Hepatocyte (in vitro differentiated cells): Measurements from ENCODE around the gene GTPBP4. TPM values are rescaled to one million over a fixed set of nuclear protein-coding genes. Genes with fewer than 3 reads are reported as not detected.

ENCODE experiments used
- DNase-seq: peaks from one replicate; pipeline ENCODE4 v3.0.0-alpha.2; 2016; ENCODE audit warnings: low spot score
- H2AFZ ChIP-seq: fragments of 200-600 bp; sonication (generic); 2 replicates; pipeline ENCODE4 v1.6.0; 2016; ENCODE audit warnings: antibody characterized with exemption, mild to moderate bottlenecking
- H3K27ac ChIP-seq: fragments of 200-600 bp; sonication (generic); 2 replicates; pipeline ENCODE4 v1.5.1; 2016; ENCODE audit warnings: mild to moderate bottlenecking
- H3K27me3 ChIP-seq: fragments of 200-600 bp; sonication (generic); 2 replicates; pipeline ENCODE4 v1.6.1; 2016
- H3K36me3 ChIP-seq: fragments of 200-600 bp; sonication (generic); replicated peaks from 2 replicates; pipeline ENCODE4 v1.5.1; 2016; ENCODE audit warnings: low read depth; ENCODE audit not compliant: insufficient read depth
- H3K4me1 ChIP-seq: fragments of 200-600 bp; sonication (generic); 2 replicates; pipeline ENCODE4 v1.5.1; 2016; ENCODE audit warnings: mild to moderate bottlenecking, moderate library complexity; ENCODE audit not compliant: insufficient read depth
- H3K4me2 ChIP-seq: fragments of 200-600 bp; sonication (generic); 2 replicates; pipeline ENCODE4 v1.6.0; 2016
- H3K4me3 ChIP-seq: fragments of 200-600 bp; sonication (generic); 2 replicates; pipeline ENCODE4 v1.5.1; 2016; ENCODE audit warnings: mild to moderate bottlenecking
- H3K79me2 ChIP-seq: fragments of 200-600 bp; sonication (generic); 2 replicates; pipeline ENCODE4 v1.6.0; 2017; ENCODE audit warnings: mild to moderate bottlenecking
- H3K9me2 ChIP-seq: fragments of 200-600 bp; sonication (generic); replicated peaks from 2 replicates; pipeline ENCODE4 v1.6.0; 2017; ENCODE audit warnings: mild to moderate bottlenecking; ENCODE audit not compliant: insufficient read depth
- H3K9me3 ChIP-seq: fragments of 200-600 bp; sonication (generic); 2 replicates; pipeline ENCODE4 v1.5.1; 2016; ENCODE audit warnings: low read depth, mild to moderate bottlenecking
- H4K20me1 ChIP-seq: fragments of 200-600 bp; sonication (generic); 2 replicates; pipeline ENCODE4 v1.6.0; 2016; ENCODE audit warnings: mild to moderate bottlenecking; ENCODE audit not compliant: insufficient read depth, poor library complexity, severe bottlenecking
- CTCF ChIP-seq: fragments of 200-600 bp; sonication (generic); IDR thresholded peaks from 2 replicates; pipeline ENCODE4 v1.5.1; 2016; ENCODE audit warnings: antibody characterized with exemption, mild to moderate bottlenecking; ENCODE audit not compliant: poor library complexity
- EZH2 ChIP-seq: fragments of 200-600 bp; sonication (generic); IDR thresholded peaks from 2 replicates; pipeline ENCODE4 v1.6.1; 2016; ENCODE audit warnings: antibody characterized with exemption, mild to moderate bottlenecking, borderline replicate concordance
- EZH2phosphoT487 ChIP-seq: fragments of 200-600 bp; sonication (generic); IDR thresholded peaks from one replicate; pipeline ENCODE4 v1.6.1; 2018; ENCODE audit warnings: antibody characterized with exemption, mild to moderate bottlenecking, low read depth, moderate library complexity; ENCODE audit not compliant: unreplicated experiment, severe bottlenecking
- WGBS: methylation state at CpG from one replicate; pipeline ENCODE4 v1.1.6; 2016; ENCODE audit warnings: low lambda C conversion rate; ENCODE audit errors: missing lambda C conversion rate; 5-methylcytosine and 5-hydroxymethylcytosine counted together
- polyA plus RNA-seq: library from polyadenylated mRNA; unstranded; fragments of >200 nt; fragmentation: Nextera tagmentation; extraction: Ambion mirVana; gene quantifications from 2 replicates; pipeline ENCODE4 v1.2.1, GENCODE V29; 2016
- total RNA-seq: library from RNA; depleted of rRNA; stranded (reverse); fragments of >200 nt; gene quantifications from 2 replicates; pipeline ENCODE4 v1.2.3, GENCODE V29; 2014

The GTPBP4 gene
- total and polyA plus RNA-seq, 2 experiments from 2014 or later: 34.2 to 55.5 TPM

GRCh38 chr10:1011696-1012095 lies 23.5 kb downstream of the GTPBP4 start:
- H4K20me1 ChIP-seq: no peaks in the 10 kb centered on the region
- TF ChIP-seq CTCF: no peak
- no peak overlapping the region for H3K4me2 ChIP-seq
- no peaks in the 10 kb centered on the region for H3K4me1 ChIP-seq
- no peaks in the 10 kb centered on the region for H3K79me2 ChIP-seq
- no peaks in the 10 kb centered on the region for H3K9me2 ChIP-seq
- no peak overlapping the region for H3K27ac ChIP-seq
- no peak for DNase-seq
- H2AFZ ChIP-seq: no peak overlapping the region
- no peaks in the 10 kb centered on the region for H3K9me3 ChIP-seq
- H3K4me3 ChIP-seq: no peak overlapping the region
- H3K27me3 ChIP-seq: no peaks in the 10 kb centered on the region
- H3K36me3 ChIP-seq: no peaks in the 10 kb centered on the region
- WGBS: 94% methylated on average over 16 of the region's 16 CpGs

- Histone ChIP-seq H3K4me2 (no peak overlapping the region), H3K4me1 (no peaks in the 10 kb centered on the region), H3K9me2 (no peaks in the 10 kb centered on the region), H3K36me3 (no peaks in the 10 kb centered on the region), H3K4me3 (no peak overlapping the region), H3K79me2 (no peaks in the 10 kb centered on the region), H3K27me3 (no peaks in the 10 kb centered on the region), H2AFZ (no peak overlapping the region), H4K20me1 (no peaks in the 10 kb centered on the region), H3K27ac (no peak overlapping the region), H3K9me3 (no peaks in the 10 kb centered on the region)
- DNase-seq: no peak
- no peak for TF ChIP-seq EZH2phosphoT487
- TF ChIP-seq EZH2: no peak
- no peak for TF ChIP-seq CTCF
- 96% methylated on average over 11 of the region's 11 CpGs for WGBS
Observed at GRCh38 chr10:1015688-1016087, 27.5 kb downstream of the GTPBP4 start.

GRCh38 chr10:1019362-1019761 lies 31.1 kb downstream of the GTPBP4 start:
- no peak overlapping the region for H3K4me2 ChIP-seq
- WGBS: 95% methylated on average over 10 of the region's 10 CpGs
- no peaks in the 10 kb centered on the region for H4K20me1 ChIP-seq
- DNase-seq: no peak
- no peaks in the 10 kb centered on the region for H3K36me3 ChIP-seq
- no peak for TF ChIP-seq CTCF
- H3K4me1 ChIP-seq: no peaks in the 10 kb centered on the region
- no peak overlapping the region for H3K27ac ChIP-seq
- no peaks in the 10 kb centered on the region for H3K27me3 ChIP-seq
- H2AFZ ChIP-seq: no peak overlapping the region
- no peaks in the 10 kb centered on the region for H3K9me2 ChIP-seq
- H3K79me2 ChIP-seq: no peaks in the 10 kb centered on the region
- no peaks in the 10 kb centered on the region for H3K9me3 ChIP-seq
- H3K4me3 ChIP-seq: no peak overlapping the region

GRCh38 chr10:1020460-1020859 lies 32.2 kb downstream of the GTPBP4 start:
- H2AFZ ChIP-seq: no peak overlapping the region
- no peaks in the 10 kb centered on the region for H3K36me3 ChIP-seq
- H3K4me3 ChIP-seq: no peak overlapping the region
- no peaks in the 10 kb centered on the region for H4K20me1 ChIP-seq
- no peaks in the 10 kb centered on the region for H3K9me3 ChIP-seq
- TF ChIP-seq CTCF (no peak), EZH2 (no peak), EZH2phosphoT487 (no peak)
- 92% methylated on average over 10 of the region's 10 CpGs for WGBS
- H3K4me2 ChIP-seq: no peak overlapping the region
- H3K9me2 ChIP-seq: no peaks in the 10 kb centered on the region
- H3K27ac ChIP-seq: no peak overlapping the region
- no peaks in the 10 kb centered on the region for H3K4me1 ChIP-seq
- H3K27me3 ChIP-seq: no peaks in the 10 kb centered on the region
- DNase-seq: no peak
- H3K79me2 ChIP-seq: no peaks in the 10 kb centered on the region
